ENCODE results near the gene METTL21A. TPM values are rescaled to one million over a fixed set of nuclear protein-coding genes. Genes with fewer than 3 reads are reported as not detected.

The METTL21A gene
- total RNA-seq, 2 donors from 2014 or later = 14.9 to 16.9 TPM

- peaks cover 24% of the 10 kb centered on the region for H3K36me3 ChIP-seq
- no peak overlapping the region for H3K4me3 ChIP-seq
- H3K27ac ChIP-seq = no peak overlapping the region
- no peaks in the 10 kb centered on the region for H3K9me3 ChIP-seq
- H3K4me1 ChIP-seq = no peaks in the 10 kb centered on the region
- no peak for DNase-seq (ENCODE audit: low spot score)
- TF ChIP-seq CTCF (IDR thresholded peaks at IDR 0.05) = no peak
- H3K27me3 ChIP-seq = no peaks in the 10 kb centered on the region
Measured at GRCh38 chr2:207567671-207568070, 57.5 kb downstream of the METTL21A start.

GRCh38 chr2:207565736-207566500, 59.3 kb downstream of the METTL21A start:
- no peaks in the 10 kb centered on the region for H3K27me3 ChIP-seq
- H3K36me3 ChIP-seq = peaks cover 13% of the 10 kb centered on the region
- H3K27ac ChIP-seq = no peak overlapping the region
- TF ChIP-seq CTCF (IDR thresholded peaks at IDR 0.05) = no peak
- H3K9me3 ChIP-seq = no peaks in the 10 kb centered on the region
- peaks cover 0 to 13% of the 10 kb centered on the region in 2 donors for H3K4me1 ChIP-seq
- H3K4me3 ChIP-seq = no peak overlapping the region
- DNase-seq (ENCODE audit: low spot score) = no peak

Other genes starting within 250 kb of the METTL21A start
- gene CREB1, start 95.4 kb downstream of the METTL21A start, total RNA-seq = 10 to 100 TPM; 32.5 to 32.9 TPM
- 10 to 100 TPM in 1 of 2 donors, 1 to 10 TPM in 1; 6.2 to 10.2 TPM for gene CCNYL1, start 86.2 kb upstream of the METTL21A start, total RNA-seq
- gene FZD5, start 144.5 kb upstream of the METTL21A start, total RNA-seq = 1 to 10 TPM; 3.4 to 6.4 TPM

Data from right atrium auricular region (tissue), 2 donors.